ENCODE data around the gene AMBP. TPM values are rescaled to one million over a fixed set of nuclear protein-coding genes. Genes with fewer than 3 reads are reported as not detected.
"Not testable (repeated sequence)": the region's sequence is repeated elsewhere in the genome, so short reads cannot be mapped to it uniquely, and the experiment has no call there.

Gene AMBP
- total RNA-seq, 1 donor from 2014 or later, result 0.40 TPM

- TF ChIP-seq CTCF (conservative IDR thresholded peaks at IDR 0.05), result no peak
- peaks cover 50% of the 10 kb centered on the region for H3K36me3 Mint-ChIP-seq (ENCODE audit: low read depth)
- no peaks in the 10 kb centered on the region for H3K9me3 Mint-ChIP-seq
- H3K27ac Mint-ChIP-seq (ENCODE audit: unreplicated experiment), result no peak overlapping the region
- DNase-seq (ENCODE audit: low read depth, low spot score), result no peak
- H3K4me3 Mint-ChIP-seq, result no peak overlapping the region
- no peaks in the 10 kb centered on the region for H3K27me3 Mint-ChIP-seq (ENCODE audit: low read depth)
- H3K4me1 Mint-ChIP-seq, result no peaks in the 10 kb centered on the region
Observed at GRCh38 chr9:114046875-114047274, 31.2 kb downstream of the AMBP start.

GRCh38 chr9:114046237-114046755 is 31.8 kb downstream of the AMBP start:
- Mint-ChIP-seq H3K27ac (ENCODE audit: unreplicated experiment) (peak overlapping the region; percentile 51), H3K9me3 (no peaks in the 10 kb centered on the region), H3K27me3 (ENCODE audit: low read depth) (no peaks in the 10 kb centered on the region), H3K4me1 (no peaks in the 10 kb centered on the region), H3K4me3 (no peak overlapping the region), H3K36me3 (ENCODE audit: low read depth) (peaks cover 52% of the 10 kb centered on the region)
- TF ChIP-seq CTCF (conservative IDR thresholded peaks at IDR 0.05), result no peak
- no peak for DNase-seq (ENCODE audit: low read depth, low spot score)

GRCh38 chr9:114043660-114044059 is 34.4 kb downstream of the AMBP start:
- H3K9me3 Mint-ChIP-seq; H3K4me1 Mint-ChIP-seq; H3K4me3 Mint-ChIP-seq; H3K27ac Mint-ChIP-seq (ENCODE audit: unreplicated experiment); H3K27me3 Mint-ChIP-seq (ENCODE audit: low read depth); DNase-seq (ENCODE audit: low read depth, low spot score): not testable (repeated sequence)
- H3K36me3 Mint-ChIP-seq (ENCODE audit: low read depth), result peaks cover 46% of the 10 kb centered on the region

GRCh38 chr9:114039484-114039883 is 38.6 kb downstream of the AMBP start:
- H3K27me3 Mint-ChIP-seq (ENCODE audit: low read depth), result no peaks in the 10 kb centered on the region
- no peaks in the 10 kb centered on the region for H3K9me3 Mint-ChIP-seq
- peaks cover 43% of the 10 kb centered on the region for H3K36me3 Mint-ChIP-seq (ENCODE audit: low read depth)
- peaks cover 11% of the 10 kb centered on the region for H3K4me1 Mint-ChIP-seq
- no peak overlapping the region for H3K27ac Mint-ChIP-seq (ENCODE audit: unreplicated experiment)
- no peak overlapping the region for H3K4me3 Mint-ChIP-seq
- no peak for DNase-seq (ENCODE audit: low read depth, low spot score)
- TF ChIP-seq CTCF (conservative IDR thresholded peaks at IDR 0.05), result no peak

- no peaks in the 10 kb centered on the region for H3K9me3 Mint-ChIP-seq
- no peak overlapping the region for H3K27ac Mint-ChIP-seq (ENCODE audit: unreplicated experiment)
- TF ChIP-seq CTCF (conservative IDR thresholded peaks at IDR 0.05), result no peak
- no peaks in the 10 kb centered on the region for H3K27me3 Mint-ChIP-seq (ENCODE audit: low read depth)
- peaks cover 38% of the 10 kb centered on the region for H3K36me3 Mint-ChIP-seq (ENCODE audit: low read depth)
- H3K4me3 Mint-ChIP-seq, result no peak overlapping the region
- H3K4me1 Mint-ChIP-seq, result peaks cover 11% of the 10 kb centered on the region
- no peak for DNase-seq (ENCODE audit: low read depth, low spot score)
Observed at GRCh38 chr9:114038724-114039313, 39.3 kb downstream of the AMBP start.

GRCh38 chr9:114037961-114038723 is 40.0 kb downstream of the AMBP start:
- DNase-seq (ENCODE audit: low read depth, low spot score), result no peak

More at GRCh38 chr9:114037961-114038723, 40.0 kb downstream of the AMBP start:
- no peaks in the 10 kb centered on the region for H3K27me3 Mint-ChIP-seq (ENCODE audit: low read depth)
- peaks cover 13% of the 10 kb centered on the region for H3K4me1 Mint-ChIP-seq
- H3K36me3 Mint-ChIP-seq (ENCODE audit: low read depth), result peaks cover 31% of the 10 kb centered on the region
- H3K27ac Mint-ChIP-seq (ENCODE audit: unreplicated experiment), result peak overlapping the region; percentile 89
- no peak for TF ChIP-seq CTCF (conservative IDR thresholded peaks at IDR 0.05)
- no peak overlapping the region for H3K4me3 Mint-ChIP-seq
- no peaks in the 10 kb centered on the region for H3K9me3 Mint-ChIP-seq

Data from neural crest cell (in vitro differentiated cells).